Measurements from ENCODE around the gene IQSEC1.

Gene IQSEC1

DNA sequence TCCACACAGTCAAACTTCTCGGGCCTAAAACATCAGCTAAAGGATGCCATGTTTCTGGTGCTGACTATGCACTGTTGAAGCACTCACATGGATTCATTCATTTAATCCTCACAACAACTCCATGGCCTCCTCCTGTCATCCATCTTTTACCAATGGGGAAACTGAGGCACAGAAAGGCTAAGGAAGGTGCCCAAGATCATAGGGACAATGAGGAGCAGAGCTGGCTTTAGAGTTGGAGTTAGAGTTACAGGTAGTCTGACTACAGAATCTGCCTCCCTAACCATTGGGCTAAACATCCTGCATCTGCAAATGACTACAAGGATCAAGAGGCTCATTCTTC is 111.6 kb downstream of the IQSEC1 start:
- Histone ChIP-seq H3K4me3 (ENCODE audit: insufficient read depth, low read depth, low read length, poor library complexity, severe bottlenecking) (no peak overlapping the region), H3K27me3 (replicated peaks; ENCODE audit: control insufficient read depth, insufficient read depth, low read length, poor library complexity, severe bottlenecking) (no peaks in the 10 kb centered on the region), H3K36me3 (ENCODE audit: control insufficient read depth, insufficient read depth, low read length) (no peaks in the 10 kb centered on the region), H3K27ac (ENCODE audit: insufficient read depth, low read length, poor library complexity, severe bottlenecking) (no peak overlapping the region), H3K9me3 (ENCODE audit: control insufficient read depth, low read length) (no peaks in the 10 kb centered on the region), H3K4me1 (ENCODE audit: control insufficient read depth, insufficient read depth, low read length, poor library complexity, severe bottlenecking) (peaks cover 40% of the 10 kb centered on the region)
- DNase-seq = no peak

DNA sequence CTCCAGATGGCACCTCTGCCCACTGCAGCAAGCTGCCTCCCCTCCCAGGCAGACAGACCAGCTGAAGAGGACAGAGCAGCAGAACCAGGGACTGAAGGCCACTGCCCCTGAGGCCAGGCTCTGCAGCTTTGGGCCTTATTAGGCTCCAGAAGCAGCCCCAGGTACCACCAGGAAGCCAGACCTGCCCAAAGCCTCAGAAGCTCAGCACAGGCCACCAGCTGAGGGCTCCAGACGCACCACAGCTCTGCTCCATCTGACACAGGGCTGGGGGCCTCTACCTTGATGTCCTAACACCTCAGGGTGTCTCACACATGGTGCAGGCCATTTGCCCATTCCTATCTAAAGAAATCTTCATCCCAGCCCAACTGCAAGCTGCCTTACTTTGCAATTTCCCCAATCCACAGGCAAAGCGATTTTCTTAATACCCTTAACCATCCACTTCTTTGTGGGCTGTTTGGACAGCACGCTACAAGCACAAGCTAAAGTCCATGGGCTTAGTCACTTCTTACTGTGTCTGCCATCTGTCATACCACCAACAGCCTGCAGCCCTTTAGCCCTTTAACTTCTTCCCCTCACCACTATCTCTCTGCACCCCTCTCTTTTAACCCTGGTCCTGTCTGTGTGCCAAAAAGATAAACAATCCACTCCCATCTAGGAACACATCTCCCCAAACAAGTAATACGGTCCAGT is 112.1 kb downstream of the IQSEC1 start:
- H3K9me3 ChIP-seq (ENCODE audit: control insufficient read depth, low read length) = no peaks in the 10 kb centered on the region
- no peak overlapping the region for H3K4me3 ChIP-seq (ENCODE audit: insufficient read depth, low read depth, low read length, poor library complexity, severe bottlenecking)
- DNase-seq = no peak
- no peaks in the 10 kb centered on the region for H3K36me3 ChIP-seq (ENCODE audit: control insufficient read depth, insufficient read depth, low read length)
- H3K27ac ChIP-seq (ENCODE audit: insufficient read depth, low read length, poor library complexity, severe bottlenecking) = no peak overlapping the region
- peaks cover 38% of the 10 kb centered on the region for H3K4me1 ChIP-seq (ENCODE audit: control insufficient read depth, insufficient read depth, low read length, poor library complexity, severe bottlenecking)
- H3K27me3 ChIP-seq (replicated peaks; ENCODE audit: control insufficient read depth, insufficient read depth, low read length, poor library complexity, severe bottlenecking) = no peaks in the 10 kb centered on the region

DNA sequence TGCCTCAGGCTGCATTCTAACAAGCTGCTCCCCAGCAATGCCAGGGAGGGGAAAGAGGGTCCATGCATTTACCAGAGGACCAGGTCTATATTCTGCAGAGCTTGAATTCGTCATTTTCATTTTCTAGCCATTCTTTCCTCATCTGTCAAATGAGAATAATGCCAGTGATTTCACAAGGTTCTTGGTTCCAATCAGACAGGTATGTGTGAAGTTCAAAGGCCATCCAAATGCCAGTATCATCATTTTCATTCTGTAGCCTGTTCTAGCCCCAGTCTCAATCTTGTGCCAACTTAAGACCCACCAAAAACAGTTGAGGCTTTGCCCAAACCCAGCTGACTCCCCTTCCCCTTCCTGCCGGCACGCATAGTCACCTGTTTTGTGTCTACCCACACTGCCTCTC is 112.7 kb downstream of the IQSEC1 start:
- no peaks in the 10 kb centered on the region for H3K9me3 ChIP-seq (ENCODE audit: control insufficient read depth, low read length)
- no peak overlapping the region for H3K27ac ChIP-seq (ENCODE audit: insufficient read depth, low read length, poor library complexity, severe bottlenecking)
- peaks cover 38% of the 10 kb centered on the region for H3K4me1 ChIP-seq (ENCODE audit: control insufficient read depth, insufficient read depth, low read length, poor library complexity, severe bottlenecking)
- DNase-seq = no peak
- H3K36me3 ChIP-seq (ENCODE audit: control insufficient read depth, insufficient read depth, low read length) = no peaks in the 10 kb centered on the region
- no peak overlapping the region for H3K4me3 ChIP-seq (ENCODE audit: insufficient read depth, low read depth, low read length, poor library complexity, severe bottlenecking)
- H3K27me3 ChIP-seq (replicated peaks; ENCODE audit: control insufficient read depth, insufficient read depth, low read length, poor library complexity, severe bottlenecking) = no peaks in the 10 kb centered on the region

DNA sequence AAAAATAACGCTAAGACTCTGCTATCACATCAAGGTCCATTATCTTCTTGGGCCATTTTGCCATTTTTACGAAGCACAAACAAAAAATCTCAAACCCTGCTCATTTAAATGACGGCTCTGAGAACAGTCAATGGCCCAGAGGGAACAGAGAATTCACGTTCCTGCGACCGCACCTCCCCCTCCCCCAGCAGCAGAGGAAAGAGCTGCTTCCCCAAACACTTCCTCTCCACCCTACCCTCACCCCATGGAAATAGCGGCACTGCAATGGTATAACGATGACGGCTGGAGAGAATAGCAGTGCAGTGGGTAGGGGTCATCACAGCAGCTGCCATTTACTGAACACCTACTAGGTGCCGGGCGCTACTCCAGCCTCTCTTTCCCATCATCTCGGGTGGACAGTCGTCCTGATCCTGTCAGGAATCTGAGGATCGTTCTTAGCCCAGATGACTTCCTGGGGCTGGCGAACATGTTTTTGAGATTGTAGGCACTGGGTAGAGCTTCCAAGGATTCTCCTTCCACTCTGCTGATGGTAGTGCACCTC is 113.3 kb downstream of the IQSEC1 start:
- no peaks in the 10 kb centered on the region for H3K27me3 ChIP-seq (replicated peaks; ENCODE audit: control insufficient read depth, insufficient read depth, low read length, poor library complexity, severe bottlenecking)
- DNase-seq = no peak
- peaks cover 38% of the 10 kb centered on the region for H3K4me1 ChIP-seq (ENCODE audit: control insufficient read depth, insufficient read depth, low read length, poor library complexity, severe bottlenecking)
- no peak overlapping the region for H3K4me3 ChIP-seq (ENCODE audit: insufficient read depth, low read depth, low read length, poor library complexity, severe bottlenecking)
- H3K36me3 ChIP-seq (ENCODE audit: control insufficient read depth, insufficient read depth, low read length) = no peaks in the 10 kb centered on the region
- H3K27ac ChIP-seq (ENCODE audit: insufficient read depth, low read length, poor library complexity, severe bottlenecking) = no peak overlapping the region
- no peaks in the 10 kb centered on the region for H3K9me3 ChIP-seq (ENCODE audit: control insufficient read depth, low read length)

DNA sequence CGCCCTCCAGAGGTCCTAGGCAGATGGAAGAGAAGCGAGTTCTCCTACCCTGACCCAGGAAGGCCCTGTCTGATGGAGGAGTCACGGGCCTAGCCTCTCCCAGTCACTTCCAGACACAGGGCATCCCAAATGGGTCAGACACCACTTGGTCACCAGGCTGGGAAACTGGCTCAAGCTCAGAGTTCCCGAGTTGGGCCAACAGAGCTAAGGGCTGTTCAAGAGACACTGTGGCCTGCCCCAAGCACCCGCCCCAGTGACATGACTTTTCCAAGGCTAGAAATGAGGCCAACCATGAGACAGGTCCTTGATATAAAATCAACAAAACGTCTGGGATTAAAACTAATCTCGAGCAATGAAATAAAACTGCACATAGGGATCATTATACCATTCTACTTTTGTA is 113.8 kb downstream of the IQSEC1 start:
- Histone ChIP-seq H3K9me3 (ENCODE audit: control insufficient read depth, low read length) (no peaks in the 10 kb centered on the region), H3K4me3 (ENCODE audit: insufficient read depth, low read depth, low read length, poor library complexity, severe bottlenecking) (no peak overlapping the region), H3K36me3 (ENCODE audit: control insufficient read depth, insufficient read depth, low read length) (no peaks in the 10 kb centered on the region), H3K27me3 (replicated peaks; ENCODE audit: control insufficient read depth, insufficient read depth, low read length, poor library complexity, severe bottlenecking) (no peaks in the 10 kb centered on the region), H3K4me1 (ENCODE audit: control insufficient read depth, insufficient read depth, low read length, poor library complexity, severe bottlenecking) (peaks cover 35% of the 10 kb centered on the region), H3K27ac (ENCODE audit: insufficient read depth, low read length, poor library complexity, severe bottlenecking) (no peak overlapping the region)
- DNase-seq = no peak

DNA sequence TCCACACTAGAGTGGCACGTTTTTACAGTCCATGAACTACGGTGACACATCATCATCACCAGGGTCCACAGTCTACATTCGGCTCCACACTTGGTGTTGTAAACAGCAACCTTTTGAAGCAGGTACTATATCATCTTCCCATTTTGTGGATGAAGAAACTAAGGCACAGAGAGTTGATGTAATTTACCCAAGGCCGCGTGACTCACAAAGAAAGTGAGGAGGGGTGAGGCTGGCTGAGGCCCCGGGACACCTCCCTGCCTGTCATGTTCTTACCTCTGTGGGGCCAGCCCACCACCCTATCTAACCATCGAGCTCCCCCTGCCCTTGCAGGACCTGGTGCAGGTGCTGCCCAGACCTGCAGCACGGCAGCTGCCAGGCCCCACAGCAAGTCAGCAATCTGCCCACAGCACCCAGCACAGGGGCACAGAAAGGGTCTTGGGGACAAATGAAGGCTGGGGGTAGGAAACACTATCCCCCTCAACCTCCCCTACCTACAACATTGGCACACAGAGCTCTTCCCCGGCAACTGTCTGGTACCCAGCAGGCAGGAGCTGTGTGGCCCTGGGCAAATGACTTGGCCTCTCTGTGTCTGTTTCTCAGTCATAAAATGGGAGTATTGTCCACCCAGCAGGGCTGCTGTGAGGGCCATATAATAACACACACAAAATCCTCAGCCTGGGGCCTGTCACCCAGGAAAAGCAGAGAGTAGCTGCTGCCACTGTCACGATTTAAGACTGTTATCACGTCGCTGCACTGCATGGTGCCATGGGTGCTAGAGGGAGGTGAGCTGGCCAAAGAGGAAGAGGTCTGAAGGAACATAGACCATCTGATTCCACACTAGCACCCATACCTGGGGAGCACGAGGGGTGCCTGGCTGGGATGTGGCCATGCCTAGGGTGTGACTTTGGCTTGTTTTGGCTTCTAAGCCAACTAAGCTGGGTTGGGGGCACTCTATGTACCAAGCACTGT is 115.1 kb downstream of the IQSEC1 start:
- no peak overlapping the region for H3K27ac ChIP-seq (ENCODE audit: insufficient read depth, low read length, poor library complexity, severe bottlenecking)
- no peak overlapping the region for H3K4me3 ChIP-seq (ENCODE audit: insufficient read depth, low read depth, low read length, poor library complexity, severe bottlenecking)
- DNase-seq = no peak
- H3K9me3 ChIP-seq (ENCODE audit: control insufficient read depth, low read length) = no peaks in the 10 kb centered on the region
- peaks cover 9% of the 10 kb centered on the region for H3K36me3 ChIP-seq (ENCODE audit: control insufficient read depth, insufficient read depth, low read length)
- no peaks in the 10 kb centered on the region for H3K27me3 ChIP-seq (replicated peaks; ENCODE audit: control insufficient read depth, insufficient read depth, low read length, poor library complexity, severe bottlenecking)
- peaks cover 24% of the 10 kb centered on the region for H3K4me1 ChIP-seq (ENCODE audit: control insufficient read depth, insufficient read depth, low read length, poor library complexity, severe bottlenecking)

DNA sequence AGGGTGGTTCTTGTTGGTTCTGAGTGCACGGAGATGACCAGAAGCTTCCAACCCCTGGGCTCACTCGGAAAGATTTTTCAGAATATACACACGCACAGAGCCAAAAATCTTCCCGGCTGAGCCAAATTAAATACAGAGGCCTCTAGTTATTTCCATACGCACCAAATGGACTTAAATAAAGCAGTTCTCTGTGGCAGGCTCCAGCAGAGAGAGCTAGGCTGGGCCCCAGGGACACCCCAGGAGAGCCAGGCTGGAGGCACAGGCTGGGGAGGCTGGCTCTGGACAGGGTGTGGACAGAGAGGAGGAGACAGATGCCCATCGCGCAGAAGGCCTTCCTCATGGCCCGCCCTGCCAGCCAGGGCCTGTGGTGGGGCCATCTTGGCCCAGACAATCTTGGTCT is 115.9 kb downstream of the IQSEC1 start:
- DNase-seq = no peak
- H3K27me3 ChIP-seq (replicated peaks; ENCODE audit: control insufficient read depth, insufficient read depth, low read length, poor library complexity, severe bottlenecking) = no peaks in the 10 kb centered on the region
- no peaks in the 10 kb centered on the region for H3K9me3 ChIP-seq (ENCODE audit: control insufficient read depth, low read length)
- H3K36me3 ChIP-seq (ENCODE audit: control insufficient read depth, insufficient read depth, low read length) = peaks cover 9% of the 10 kb centered on the region
- H3K27ac ChIP-seq (ENCODE audit: insufficient read depth, low read length, poor library complexity, severe bottlenecking) = no peak overlapping the region
- H3K4me1 ChIP-seq (ENCODE audit: control insufficient read depth, insufficient read depth, low read length, poor library complexity, severe bottlenecking) = peaks cover 24% of the 10 kb centered on the region
- H3K4me3 ChIP-seq (ENCODE audit: insufficient read depth, low read depth, low read length, poor library complexity, severe bottlenecking) = no peak overlapping the region

DNA sequence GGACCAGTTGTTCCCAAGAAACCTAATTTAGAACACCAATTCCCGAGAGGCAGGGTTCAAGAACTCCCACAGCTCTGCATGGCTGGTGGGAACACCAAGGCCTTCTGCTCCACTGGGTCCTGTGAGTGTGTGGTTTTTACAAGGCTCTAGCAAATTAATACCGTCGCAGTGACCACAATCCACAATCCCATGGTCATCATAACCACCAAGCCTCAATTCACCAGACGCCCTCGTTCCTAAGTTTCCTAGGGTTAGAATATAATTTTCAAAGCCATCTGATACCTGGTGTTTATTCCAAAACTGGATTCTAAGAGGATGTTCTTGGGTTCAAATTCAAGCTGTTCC is 116.9 kb downstream of the IQSEC1 start:
- no peak for DNase-seq
- no peak overlapping the region for H3K4me3 ChIP-seq (ENCODE audit: insufficient read depth, low read depth, low read length, poor library complexity, severe bottlenecking)
- no peaks in the 10 kb centered on the region for H3K27me3 ChIP-seq (replicated peaks; ENCODE audit: control insufficient read depth, insufficient read depth, low read length, poor library complexity, severe bottlenecking)
- H3K27ac ChIP-seq (ENCODE audit: insufficient read depth, low read length, poor library complexity, severe bottlenecking) = no peak overlapping the region
- peaks cover 9% of the 10 kb centered on the region for H3K36me3 ChIP-seq (ENCODE audit: control insufficient read depth, insufficient read depth, low read length)
- H3K4me1 ChIP-seq (ENCODE audit: control insufficient read depth, insufficient read depth, low read length, poor library complexity, severe bottlenecking) = peaks cover 20% of the 10 kb centered on the region
- H3K9me3 ChIP-seq (ENCODE audit: control insufficient read depth, low read length) = no peaks in the 10 kb centered on the region

DNA sequence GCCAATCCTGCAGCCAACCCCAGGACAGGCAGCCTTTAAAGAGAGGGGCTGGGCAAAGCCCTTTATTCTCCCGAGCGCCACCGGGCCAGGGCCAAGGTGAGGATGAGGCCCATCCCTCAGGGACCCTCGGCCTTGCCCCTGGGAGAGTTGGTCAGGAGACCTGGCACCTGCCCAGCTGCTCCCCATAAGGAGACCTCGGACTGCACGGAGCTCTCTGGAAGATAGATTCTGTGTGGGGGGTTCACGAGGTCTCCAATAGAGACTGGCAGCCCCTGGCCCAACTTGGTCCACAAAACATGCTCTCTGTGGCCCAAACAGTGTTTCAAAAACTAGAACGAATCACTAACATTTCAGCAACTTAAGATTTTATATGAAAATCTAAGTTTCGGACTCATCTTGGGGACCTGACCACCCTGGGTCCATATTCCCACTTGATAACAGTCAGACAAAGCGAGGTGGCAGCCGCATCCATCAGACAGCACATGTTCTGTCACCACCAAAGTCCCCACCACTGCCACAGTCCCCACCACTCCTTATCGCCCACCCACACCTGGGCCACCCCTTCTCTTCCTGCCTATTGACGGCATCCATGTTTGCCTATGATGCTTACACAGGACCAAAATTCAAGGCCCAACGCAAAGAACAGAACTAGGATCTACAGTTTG is 117.4 kb downstream of the IQSEC1 start:
- no peaks in the 10 kb centered on the region for H3K9me3 ChIP-seq (ENCODE audit: control insufficient read depth, low read length)
- DNase-seq = no peak
- peaks cover 9% of the 10 kb centered on the region for H3K36me3 ChIP-seq (ENCODE audit: control insufficient read depth, insufficient read depth, low read length)
- peak overlapping the region; percentile 20 for H3K4me3 ChIP-seq (ENCODE audit: insufficient read depth, low read depth, low read length, poor library complexity, severe bottlenecking)
- no peaks in the 10 kb centered on the region for H3K27me3 ChIP-seq (replicated peaks; ENCODE audit: control insufficient read depth, insufficient read depth, low read length, poor library complexity, severe bottlenecking)
- H3K27ac ChIP-seq (ENCODE audit: insufficient read depth, low read length, poor library complexity, severe bottlenecking) = no peak overlapping the region
- H3K4me1 ChIP-seq (ENCODE audit: control insufficient read depth, insufficient read depth, low read length, poor library complexity, severe bottlenecking) = peaks cover 19% of the 10 kb centered on the region
